Neural cell (in vitro differentiated cells): ENCODE measurements around the gene SHOX. TPM values are rescaled to one million over a fixed set of nuclear protein-coding genes. Genes with fewer than 3 reads are reported as not detected.

Source experiments
- H2AFZ ChIP-seq: fragments of 200-600, 300-800 bp; sonication (generic), shearing (Covaris generic); 2 replicates; pipeline ENCODE4 v1.6.0; 2014; ENCODE audit warnings: low read depth, mild to moderate bottlenecking, antibody characterized with exemption, low read length, moderate library complexity
- H3F3A ChIP-seq: fragments of 200-600 bp; shearing (Covaris generic); 2 replicates; pipeline ENCODE4 v1.6.1; 2016; ENCODE audit warnings: mild to moderate bottlenecking, moderate library complexity, mixed read lengths, antibody characterized with exemption, low read length; ENCODE audit not compliant: insufficient read depth, poor library complexity, severe bottlenecking
- H3K27ac ChIP-seq: fragments of 200-600, 300-800 bp; sonication (generic), shearing (Covaris generic); 2 replicates; pipeline ENCODE4 v1.5.1; 2014; ENCODE audit warnings: mild to moderate bottlenecking, low read length, moderate library complexity
- H3K27me3 ChIP-seq: fragments of 300-800, 200-600 bp; sonication (generic), shearing (Covaris generic); 2 replicates; pipeline ENCODE4 v1.6.0; 2014; ENCODE audit warnings: mild to moderate bottlenecking, low read depth, low read length, moderate library complexity; ENCODE audit not compliant: insufficient read depth
- H3K36me3 ChIP-seq: fragments of 300-800, 200-600 bp; sonication (generic), shearing (Covaris generic); 2 replicates; pipeline ENCODE4 v1.5.1; 2014; ENCODE audit warnings: mild to moderate bottlenecking, antibody characterized with exemption, low read length, moderate library complexity; ENCODE audit not compliant: insufficient read depth
- H3K4me2 ChIP-seq: fragments of 300-800, 200-600 bp; sonication (generic), shearing (Covaris generic); 2 replicates; pipeline ENCODE4 v1.6.0; 2014; ENCODE audit warnings: mild to moderate bottlenecking, low read length
- H3K4me3 ChIP-seq: fragments of 300-800, 200-600 bp; sonication (generic), shearing (Covaris generic); 2 replicates; pipeline ENCODE4 v1.5.1; 2014; ENCODE audit warnings: mild to moderate bottlenecking, low read length, moderate library complexity
- H3K79me2 ChIP-seq: fragments of 200-600 bp; shearing (Covaris generic); replicated peaks from 2 replicates; pipeline ENCODE4 v1.6.0; 2014; ENCODE audit warnings: mild to moderate bottlenecking, low read length, moderate library complexity; ENCODE audit not compliant: insufficient read depth
- H3K9ac ChIP-seq: fragments of 300-800, 200-600 bp; sonication (generic), shearing (Covaris generic); 2 replicates; pipeline ENCODE4 v1.6.1; 2016; ENCODE audit warnings: mild to moderate bottlenecking, low read length, mixed read lengths
- H3K9me2 ChIP-seq: fragments of 200-600 bp; shearing (Covaris generic); 2 replicates; pipeline ENCODE4 v1.6.1; 2016; ENCODE audit warnings: mild to moderate bottlenecking, low read length, mixed read lengths; ENCODE audit not compliant: insufficient read depth
- H3K9me3 ChIP-seq: fragments of 200-600, 300-800 bp; sonication (generic), shearing (Covaris generic); 2 replicates; pipeline ENCODE4 v1.6.1; 2016; ENCODE audit warnings: mild to moderate bottlenecking, mixed run types, low read length, moderate library complexity, mixed read lengths
- H4K20me1 ChIP-seq: fragments of 200-600 bp; shearing (Covaris generic); 2 replicates; pipeline ENCODE4 v1.6.1; 2016; ENCODE audit warnings: mild to moderate bottlenecking, mixed run types; ENCODE audit not compliant: insufficient read depth
- CTCF ChIP-seq: fragments of 450-650 bp; IDR thresholded peaks from 2 replicates; pipeline ENCODE4 v1.5.1; 2014; ENCODE audit warnings: antibody characterized with exemption, mild to moderate bottlenecking, moderate library complexity; ENCODE audit not compliant: poor library complexity, severe bottlenecking
- EP300 ChIP-seq: fragments of 450-650 bp; conservative IDR thresholded peaks from 2 replicates; pipeline ENCODE4 v1.6.1; 2014; ENCODE audit warnings: antibody characterized with exemption, mild to moderate bottlenecking, moderate library complexity; ENCODE audit not compliant: poor library complexity, severe bottlenecking
- EZH2 ChIP-seq: fragments of 200-600, 300-800 bp; shearing (Covaris generic), sonication (generic); IDR thresholded peaks from 2 replicates; pipeline ENCODE4 v1.6.1; 2014; ENCODE audit warnings: antibody characterized with exemption, low read length, borderline replicate concordance, mild to moderate bottlenecking; ENCODE audit not compliant: insufficient read depth, poor library complexity, severe bottlenecking
- MXI1 ChIP-seq: fragments of 450-650 bp; conservative IDR thresholded peaks from 2 replicates; pipeline ENCODE4 v1.6.1; 2014; ENCODE audit warnings: antibody characterized with exemption, mild to moderate bottlenecking; ENCODE audit not compliant: poor library complexity, severe bottlenecking
- POLR2AphosphoS5 ChIP-seq: IDR thresholded peaks from 2 replicates; pipeline ENCODE4 v1.6.1; 2012
- RAD21 ChIP-seq: fragments of 450-650 bp; conservative IDR thresholded peaks from 2 replicates; pipeline ENCODE4 v1.6.1; 2014; ENCODE audit warnings: antibody characterized with exemption, mild to moderate bottlenecking, moderate library complexity
- REST ChIP-seq: IDR thresholded peaks from 2 replicates; pipeline ENCODE4 v1.6.1; 2012; ENCODE audit warnings: borderline replicate concordance
- SMC3 ChIP-seq: fragments of 450-650 bp; conservative IDR thresholded peaks from 2 replicates; pipeline ENCODE4 v1.6.1; 2014; ENCODE audit warnings: antibody characterized with exemption, mild to moderate bottlenecking, moderate library complexity; ENCODE audit not compliant: poor library complexity
- TAF1 ChIP-seq: IDR thresholded peaks from 2 replicates; pipeline ENCODE4 v1.6.1; 2012; ENCODE audit warnings: low read depth
- polyA plus RNA-seq: library from polyadenylated mRNA; depleted of rRNA; stranded (reverse); fragments of >200 nt; gene quantifications from 2 replicates; pipeline ENCODE4 v1.2.3, GENCODE V29; 2014

Gene SHOX
- polyA plus RNA-seq, 1 donor from 2014 or later, result not detected

GRCh38 chrX:653306-653705 is 22.7 kb downstream of the SHOX start:
- Histone ChIP-seq H4K20me1 (no peaks in the 10 kb centered on the region), H3K4me2 (no peak overlapping the region), H2AFZ (no peak overlapping the region), H3K36me3 (no peaks in the 10 kb centered on the region), H3K9me2 (no peaks in the 10 kb centered on the region), H3K27me3 (no peaks in the 10 kb centered on the region), H3K9me3 (no peaks in the 10 kb centered on the region), H3K27ac (no peak overlapping the region), H3K4me3 (no peak overlapping the region), H3F3A (no peaks in the 10 kb centered on the region), H3K9ac (no peak overlapping the region), H3K79me2 (no peaks in the 10 kb centered on the region)
- TF ChIP-seq MXI1, result no peak
- TF ChIP-seq POLR2AphosphoS5, result no peak
- no peak for TF ChIP-seq TAF1
- TF ChIP-seq SMC3, result no peak
- TF ChIP-seq CTCF, result no peak
- no peak for TF ChIP-seq EZH2
- no peak for TF ChIP-seq RAD21
- TF ChIP-seq EP300, result no peak
- TF ChIP-seq REST, result no peak

- no peak for TF ChIP-seq CTCF
- TF ChIP-seq EZH2, result no peak
- no peak for TF ChIP-seq SMC3
- no peak for TF ChIP-seq TAF1
- TF ChIP-seq POLR2AphosphoS5, result no peak
- TF ChIP-seq REST, result no peak
- no peak for TF ChIP-seq RAD21
- no peak for TF ChIP-seq MXI1
- no peak for TF ChIP-seq EP300
- no peaks in the 10 kb centered on the region for H3K27me3 ChIP-seq
- H3K9ac ChIP-seq, result no peak overlapping the region
- no peaks in the 10 kb centered on the region for H3F3A ChIP-seq
- no peak overlapping the region for H3K27ac ChIP-seq
- H3K9me3 ChIP-seq, result no peaks in the 10 kb centered on the region
- no peaks in the 10 kb centered on the region for H3K79me2 ChIP-seq
- H3K4me3 ChIP-seq, result no peak overlapping the region
- H2AFZ ChIP-seq, result no peak overlapping the region
- no peak overlapping the region for H3K4me2 ChIP-seq
- no peaks in the 10 kb centered on the region for H3K9me2 ChIP-seq
- no peaks in the 10 kb centered on the region for H4K20me1 ChIP-seq
- no peaks in the 10 kb centered on the region for H3K36me3 ChIP-seq
These were observed 30.6 kb downstream of the SHOX start for GRCh38 chrX:661154-661553.
